ENCODE measurements around the gene MRPL24.

- TF ChIP-seq POLR2A (IDR thresholded peaks at IDR 0.05; ENCODE audit: low read length), result no peak
- no peak for TF ChIP-seq GATA1 (IDR thresholded peaks at IDR 0.05; ENCODE audit: low read depth, low read length)
Measured at GRCh38 chr1:156765666-156766065, 24.8 kb upstream of the MRPL24 start.
